Activated CD4-positive, alpha-beta T cell treated with anti-CD3 and anti-CD28 coated beads for 48 hours (primary cell): ENCODE data around the gene RAB11FIP3.
"Not testable (repeated sequence)": the region's sequence is repeated elsewhere in the genome, so short reads cannot be mapped to it uniquely, and the experiment has no call there.

Experiments used
- DNase-seq: peaks from one replicate; pipeline ENCODE4 v3.0.0-alpha.2; 2020

The RAB11FIP3 gene

GRCh38 chr16:425740-426114, 278 bp downstream of the RAB11FIP3 start:
- DNase-seq: peak; percentile 52

- DNase-seq: peak; percentile 21
Measured at GRCh38 chr16:426115-426905, 861 bp downstream of the RAB11FIP3 start.

- DNase-seq: peak; percentile 11
Measured at GRCh38 chr16:426906-427249, 1.4 kb downstream of the RAB11FIP3 start.

- no peak for DNase-seq
Measured at GRCh38 chr16:427250-427649, 1.8 kb downstream of the RAB11FIP3 start.

GRCh38 chr16:430904-431303, 5.5 kb downstream of the RAB11FIP3 start:
- no peak for DNase-seq

GRCh38 chr16:440627-441026, 15.2 kb downstream of the RAB11FIP3 start:
- no peak for DNase-seq

- no peak for DNase-seq
Measured at GRCh38 chr16:441447-441846, 16.0 kb downstream of the RAB11FIP3 start.

- no peak for DNase-seq
Measured at GRCh38 chr16:442976-443375, 17.5 kb downstream of the RAB11FIP3 start.

DNA sequence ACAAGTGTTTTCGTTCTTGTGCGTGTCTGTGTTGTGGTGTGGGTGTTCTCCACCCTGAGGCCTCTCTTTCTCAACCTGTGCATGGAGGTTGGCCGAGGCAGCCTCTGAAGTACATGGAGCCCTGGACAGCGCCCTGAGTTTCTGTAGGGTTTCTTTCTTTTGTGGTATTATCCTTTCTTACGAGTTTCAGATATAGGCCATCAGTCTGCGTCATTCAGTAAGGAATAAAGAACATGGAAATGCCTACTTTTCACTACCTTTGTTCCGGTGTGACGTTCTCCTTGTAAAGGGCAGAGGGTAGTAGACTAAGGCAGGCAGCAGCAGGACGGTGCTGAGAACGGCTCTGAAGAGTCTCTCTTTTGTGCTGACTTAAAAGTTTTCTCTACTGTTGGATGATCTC, 18.6 kb downstream of the RAB11FIP3 start:
- DNase-seq: no peak

GRCh38 chr16:445566-445965, 20.1 kb downstream of the RAB11FIP3 start:
- no peak for DNase-seq

DNA sequence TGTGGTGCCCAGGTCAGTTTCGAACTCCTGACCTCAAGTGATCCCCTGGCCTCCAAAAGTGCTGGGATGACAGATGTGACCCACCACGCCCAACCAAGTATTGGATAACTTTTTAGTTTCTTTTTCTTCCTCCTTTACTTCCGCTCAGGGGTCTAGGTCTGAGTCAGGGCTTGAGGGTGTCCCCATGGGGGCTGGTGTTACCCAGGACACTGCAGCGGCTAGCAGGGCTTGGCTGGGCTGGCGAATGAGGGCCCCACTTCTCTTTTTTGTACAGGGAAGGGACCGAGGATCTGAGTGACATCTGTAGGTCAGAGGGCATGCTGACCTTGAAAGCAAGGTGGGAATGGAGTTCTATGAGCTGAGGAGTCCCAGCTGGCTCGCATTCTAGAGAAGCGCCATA, 24.9 kb downstream of the RAB11FIP3 start:
- DNase-seq: no peak

DNA sequence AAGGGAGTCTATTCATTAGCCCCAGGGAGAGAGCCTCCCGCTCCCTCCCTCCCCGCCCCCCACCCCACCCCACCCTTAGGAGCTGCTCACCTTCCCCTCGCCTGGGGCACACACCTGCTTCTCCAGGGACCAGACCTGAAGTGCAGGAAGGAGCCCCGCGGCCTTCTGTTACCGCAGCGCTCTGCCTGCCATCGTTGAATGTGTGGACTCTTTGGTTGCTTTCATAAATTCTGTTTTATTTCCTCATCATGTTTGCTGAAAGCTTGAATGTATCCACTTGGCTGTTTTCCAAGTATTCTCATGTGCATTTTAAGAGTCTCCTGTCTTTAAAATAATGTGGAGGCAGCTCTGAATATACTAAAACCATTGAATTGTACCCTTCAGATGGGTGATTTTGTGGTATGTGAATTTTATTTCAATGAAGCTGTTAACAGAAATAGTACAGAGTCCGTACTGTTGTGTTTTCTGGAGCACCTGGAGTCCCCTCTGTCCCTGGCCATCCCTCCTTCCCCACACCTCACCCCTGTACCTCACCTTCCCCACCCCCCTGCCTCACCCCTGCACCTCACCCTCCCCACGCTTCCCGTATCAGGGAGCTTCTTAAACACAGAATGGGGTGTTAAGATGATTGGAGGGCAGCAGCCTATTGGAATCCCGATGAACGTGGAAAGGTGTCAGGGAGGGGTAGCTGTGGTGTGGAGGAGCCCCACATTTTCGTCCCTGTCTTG, 25.5 kb downstream of the RAB11FIP3 start:
- DNase-seq: no peak

- no peak for DNase-seq
Measured at GRCh38 chr16:454397-454940, 29.0 kb downstream of the RAB11FIP3 start.

DNA sequence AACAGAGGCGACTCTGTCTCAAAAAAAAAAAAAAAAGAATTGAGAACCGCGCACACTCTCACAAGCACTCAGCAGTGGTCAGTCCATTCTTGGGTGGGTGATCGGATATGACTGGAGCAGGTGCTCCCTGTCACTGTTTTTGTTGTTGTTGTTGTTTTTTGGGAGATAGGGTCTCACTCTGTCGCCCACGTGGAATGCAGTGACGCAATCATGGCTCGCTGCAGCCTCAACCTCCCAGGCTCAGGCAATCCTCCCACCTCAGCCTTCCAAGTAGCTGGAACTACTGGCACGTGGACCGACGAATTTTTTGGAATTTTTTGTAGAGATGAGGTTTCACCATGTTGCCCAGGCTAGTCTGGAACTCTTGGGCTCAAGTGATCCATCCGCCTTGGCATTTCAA, 30.0 kb downstream of the RAB11FIP3 start:
- no peak for DNase-seq

DNA sequence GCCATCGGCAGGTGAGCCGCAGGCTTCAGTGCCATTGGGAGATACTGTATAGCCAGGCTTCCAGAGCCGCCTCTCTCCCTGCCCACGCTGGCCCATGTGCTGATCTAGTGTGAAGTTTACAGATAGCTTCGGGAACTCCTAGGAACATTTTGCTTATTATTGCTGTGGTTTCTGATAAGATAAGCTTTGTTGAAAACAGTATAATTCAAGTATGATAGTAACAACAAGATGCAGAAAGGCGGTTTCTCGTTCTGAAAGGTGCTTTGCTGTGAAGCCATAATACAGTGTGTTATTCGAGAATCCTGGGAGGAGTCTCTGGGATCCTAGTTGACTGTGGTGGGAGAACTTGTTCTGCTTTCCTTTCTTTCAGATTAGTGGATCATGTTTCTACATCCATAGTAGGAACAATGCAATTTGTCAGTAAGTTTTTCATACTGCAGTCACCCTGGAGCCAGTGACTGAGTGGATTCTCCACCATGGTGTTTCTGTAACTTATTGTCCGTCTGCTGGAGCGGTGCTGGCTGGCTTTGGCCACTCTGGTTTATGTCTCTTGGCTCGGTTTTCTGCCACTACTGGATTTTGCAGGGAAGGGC, 31.5 kb downstream of the RAB11FIP3 start:
- DNase-seq: no peak

GRCh38 chr16:457732-458400, 32.4 kb downstream of the RAB11FIP3 start:
- no peak for DNase-seq

- no peak for DNase-seq
Measured at GRCh38 chr16:459761-460160, 34.3 kb downstream of the RAB11FIP3 start.

GRCh38 chr16:460787-461186, 35.3 kb downstream of the RAB11FIP3 start:
- no peak for DNase-seq

DNA sequence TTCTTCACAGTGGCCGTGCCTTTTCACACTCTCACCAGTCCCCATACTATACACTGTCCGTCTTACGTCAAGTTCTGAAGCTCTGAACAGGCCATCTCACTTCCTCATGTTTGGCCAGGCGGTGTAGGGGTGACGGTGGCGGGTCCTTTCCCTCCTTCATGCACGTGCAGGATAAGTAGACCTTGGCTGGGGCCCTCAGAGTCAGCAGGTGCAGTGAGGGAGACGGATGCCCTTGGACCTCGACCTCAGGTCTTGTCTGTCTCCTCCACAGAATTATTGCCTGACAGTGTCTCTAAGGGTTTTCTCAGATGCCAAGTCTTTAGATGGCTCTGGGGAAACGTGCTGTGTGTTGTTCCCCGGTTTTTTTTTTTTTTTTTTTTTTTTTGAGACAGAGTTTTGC, 37.6 kb downstream of the RAB11FIP3 start:
- DNase-seq: no peak

GRCh38 chr16:466651-467050, 41.2 kb downstream of the RAB11FIP3 start:
- no peak for DNase-seq

DNA sequence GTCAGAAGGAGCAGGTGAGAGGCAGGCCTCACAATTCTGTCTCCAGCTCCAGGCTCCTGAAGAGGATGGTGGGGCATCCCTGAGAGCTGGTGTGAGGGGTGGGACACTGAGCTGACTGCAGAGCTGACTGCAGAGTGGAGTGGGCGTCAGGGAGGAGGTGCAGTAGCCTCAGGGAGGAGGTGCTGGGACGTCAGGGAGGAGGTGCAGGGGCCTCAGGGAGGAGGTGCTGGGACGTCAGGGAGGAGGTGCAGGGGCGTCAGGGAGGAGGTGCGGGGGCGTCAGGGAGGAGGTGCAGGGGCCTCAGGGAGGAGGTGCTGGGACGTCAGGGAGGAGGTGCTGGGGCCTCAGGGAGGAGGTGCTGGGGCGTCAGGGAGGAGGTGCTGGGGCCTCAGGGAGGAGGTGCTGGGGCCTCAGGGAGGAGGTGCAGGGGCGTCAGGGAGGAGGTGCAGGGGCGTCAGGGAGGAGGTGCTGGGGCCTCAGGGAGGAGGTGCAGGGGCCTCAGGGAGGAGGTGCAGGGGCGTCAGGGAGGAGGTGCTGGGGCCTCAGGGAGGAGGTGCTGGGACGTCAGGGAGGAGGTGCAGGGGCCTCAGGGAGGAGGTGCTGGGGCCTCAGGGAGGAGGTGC, 41.9 kb downstream of the RAB11FIP3 start:
- DNase-seq: not testable (repeated sequence)

- DNase-seq: no peak
Measured at GRCh38 chr16:468068-468821, 42.8 kb downstream of the RAB11FIP3 start.
